PC-3 (cell line): Measurements from ENCODE around the gene NPL.

Experiments used
- CTCF ChIP-seq: fragments of 300-600 bp; sonication (generic); conservative IDR thresholded peaks from 2 replicates; pipeline ENCODE4 v1.5.1; 2017; ENCODE audit warnings: antibody characterized with exemption, low read depth, mild to moderate bottlenecking, low read length
- EZH2 ChIP-seq: fragments of 300-600 bp; sonication (generic); IDR thresholded peaks from one replicate; pipeline ENCODE4 v1.6.1; 2017; ENCODE audit warnings: antibody characterized with exemption, mild to moderate bottlenecking, low read length; ENCODE audit not compliant: unreplicated experiment

DNA sequence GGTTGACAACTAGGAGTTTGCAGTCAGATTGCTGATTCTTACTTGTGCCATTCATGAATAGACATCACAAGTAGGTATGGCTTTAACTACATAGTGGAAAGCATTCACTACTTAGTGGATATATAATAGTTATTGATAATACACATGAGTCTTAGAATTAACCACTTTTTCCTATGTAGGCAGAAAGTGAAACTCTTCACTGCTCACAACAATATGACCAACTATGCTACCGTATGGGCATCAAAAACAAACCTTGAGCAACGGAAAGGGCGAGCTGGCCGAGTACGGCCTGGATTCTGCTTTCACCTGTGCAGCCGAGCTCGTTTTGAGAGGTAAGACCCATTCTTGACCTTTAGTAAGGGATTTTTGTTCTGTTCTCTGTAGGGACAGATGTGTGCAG, 88.3 kb downstream of the NPL start:
- TF ChIP-seq CTCF (no peak), EZH2 (no peak)
